VCaP (cell line): ENCODE data around the gene RNF13.

Experiments
- H3K27ac ChIP-seq: fragments of 450-650 bp; 2 replicates; pipeline ENCODE4 v1.5.1; 2017
- TF ChIP-seq, protein P1 (sequence below): fragments of 450-650 bp; conservative IDR thresholded peaks from 2 replicates; pipeline ENCODE4 v1.5.1; 2017; ENCODE audit warnings: mild to moderate bottlenecking, moderate library complexity

RNF13 gene

DNA sequence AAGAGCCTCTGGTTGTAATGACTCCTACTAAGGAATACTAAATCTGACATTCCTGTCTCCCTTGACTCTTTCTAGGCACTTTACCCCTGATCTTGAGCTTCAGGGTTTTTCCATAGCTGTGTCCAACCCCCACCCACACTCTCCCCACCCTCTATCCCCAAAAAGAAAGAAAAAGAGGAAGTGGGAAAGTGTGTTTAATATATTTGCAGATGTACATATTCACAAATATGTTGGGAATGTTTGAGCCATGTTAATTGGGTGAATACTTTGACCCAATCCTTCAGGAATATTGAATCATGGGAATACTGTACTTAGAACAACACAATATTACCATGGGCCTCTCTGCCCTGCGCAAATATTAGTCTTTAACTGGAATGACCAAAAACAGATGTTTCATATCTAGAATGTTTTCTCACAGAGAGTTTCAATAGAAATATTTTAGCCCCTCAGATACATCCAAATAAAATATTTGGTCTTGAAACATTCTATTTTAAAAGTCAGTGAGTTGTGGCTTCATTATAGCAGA, 177.5 kb downstream of the RNF13 start:
- TF ChIP-seq, protein P1, sequence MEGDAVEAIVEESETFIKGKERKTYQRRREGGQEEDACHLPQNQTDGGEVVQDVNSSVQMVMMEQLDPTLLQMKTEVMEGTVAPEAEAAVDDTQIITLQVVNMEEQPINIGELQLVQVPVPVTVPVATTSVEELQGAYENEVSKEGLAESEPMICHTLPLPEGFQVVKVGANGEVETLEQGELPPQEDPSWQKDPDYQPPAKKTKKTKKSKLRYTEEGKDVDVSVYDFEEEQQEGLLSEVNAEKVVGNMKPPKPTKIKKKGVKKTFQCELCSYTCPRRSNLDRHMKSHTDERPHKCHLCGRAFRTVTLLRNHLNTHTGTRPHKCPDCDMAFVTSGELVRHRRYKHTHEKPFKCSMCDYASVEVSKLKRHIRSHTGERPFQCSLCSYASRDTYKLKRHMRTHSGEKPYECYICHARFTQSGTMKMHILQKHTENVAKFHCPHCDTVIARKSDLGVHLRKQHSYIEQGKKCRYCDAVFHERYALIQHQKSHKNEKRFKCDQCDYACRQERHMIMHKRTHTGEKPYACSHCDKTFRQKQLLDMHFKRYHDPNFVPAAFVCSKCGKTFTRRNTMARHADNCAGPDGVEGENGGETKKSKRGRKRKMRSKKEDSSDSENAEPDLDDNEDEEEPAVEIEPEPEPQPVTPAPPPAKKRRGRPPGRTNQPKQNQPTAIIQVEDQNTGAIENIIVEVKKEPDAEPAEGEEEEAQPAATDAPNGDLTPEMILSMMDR = no peak

DNA sequence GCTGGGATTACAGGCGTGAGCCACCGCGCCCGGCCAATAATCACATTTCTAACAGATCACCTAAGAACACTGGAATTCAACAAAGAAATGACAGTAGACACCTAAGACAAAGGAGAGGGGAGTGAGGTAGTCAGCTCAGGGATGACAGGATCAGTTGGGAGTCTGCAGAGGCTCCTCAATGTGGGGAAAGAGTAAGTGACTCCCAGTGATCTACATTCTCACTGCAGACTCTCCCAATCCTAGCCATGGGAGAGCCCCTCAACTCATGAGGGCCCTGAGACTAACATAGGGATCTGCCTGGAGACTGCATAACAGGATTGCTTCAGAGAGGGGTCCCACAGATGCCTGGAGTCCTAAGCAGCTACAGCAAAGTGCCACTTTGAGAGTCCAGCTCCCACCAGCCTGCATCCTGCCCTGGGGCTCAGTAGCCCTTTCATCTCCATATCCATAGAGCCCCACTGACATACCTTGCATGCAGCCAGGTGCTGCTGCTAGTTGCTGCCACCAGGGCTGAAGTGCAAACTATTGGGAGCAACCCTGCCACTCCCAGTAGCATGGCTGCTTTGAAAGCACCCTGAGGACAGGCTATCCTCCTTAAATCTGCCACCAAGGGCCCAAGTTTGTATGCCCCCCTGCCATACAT, 179.5 kb downstream of the RNF13 start:
- TF ChIP-seq, protein P1 = no peak
- no peak overlapping the region for H3K27ac ChIP-seq

More for the DNA sequence above, 177.5 kb downstream of the RNF13 start:
- no peak overlapping the region for H3K27ac ChIP-seq

DNA sequence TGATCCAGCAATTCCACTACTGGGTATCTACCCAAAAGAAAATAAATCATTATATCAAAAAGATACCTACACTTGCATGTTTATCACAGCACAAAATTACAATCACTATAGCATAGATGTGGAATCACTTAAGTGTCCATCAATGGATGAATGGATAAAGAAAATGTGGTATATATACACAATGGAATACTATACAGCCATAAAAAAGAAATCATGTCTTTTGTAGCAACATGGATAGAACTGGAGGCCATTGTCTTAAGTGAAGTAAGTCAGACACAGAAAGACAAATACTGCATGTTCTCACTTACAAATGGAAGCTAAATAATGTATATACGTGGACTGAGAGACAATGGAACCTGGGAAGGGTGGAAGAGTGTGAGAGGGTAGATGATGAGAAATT, 185.9 kb downstream of the RNF13 start:
- H3K27ac ChIP-seq = no peak overlapping the region
- TF ChIP-seq, protein P1 = no peak

GRCh38 chr3:149999421-149999820, 186.4 kb downstream of the RNF13 start:
- TF ChIP-seq, protein P1 = no peak
- no peak overlapping the region for H3K27ac ChIP-seq

DNA sequence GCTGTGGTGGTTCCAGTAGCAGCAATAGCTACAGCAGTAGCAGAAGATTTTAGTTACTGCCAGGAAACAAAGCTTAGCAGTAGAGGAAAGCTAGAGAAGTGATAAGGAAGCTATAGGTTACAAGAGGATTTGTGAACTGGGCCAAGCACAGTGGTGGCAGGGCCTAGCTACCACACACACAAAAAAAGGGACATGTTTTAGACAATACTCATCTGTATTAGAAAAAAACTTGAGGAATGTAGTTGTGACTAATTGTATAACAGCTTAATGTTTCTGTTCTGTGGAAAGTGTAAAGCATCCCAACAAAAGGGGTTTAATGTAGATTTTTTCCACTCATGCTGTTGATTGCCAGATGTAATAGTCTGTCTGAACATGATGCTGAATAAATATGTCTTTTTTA, 187.6 kb downstream of the RNF13 start:
- TF ChIP-seq, protein P1 = no peak
- no peak overlapping the region for H3K27ac ChIP-seq

DNA sequence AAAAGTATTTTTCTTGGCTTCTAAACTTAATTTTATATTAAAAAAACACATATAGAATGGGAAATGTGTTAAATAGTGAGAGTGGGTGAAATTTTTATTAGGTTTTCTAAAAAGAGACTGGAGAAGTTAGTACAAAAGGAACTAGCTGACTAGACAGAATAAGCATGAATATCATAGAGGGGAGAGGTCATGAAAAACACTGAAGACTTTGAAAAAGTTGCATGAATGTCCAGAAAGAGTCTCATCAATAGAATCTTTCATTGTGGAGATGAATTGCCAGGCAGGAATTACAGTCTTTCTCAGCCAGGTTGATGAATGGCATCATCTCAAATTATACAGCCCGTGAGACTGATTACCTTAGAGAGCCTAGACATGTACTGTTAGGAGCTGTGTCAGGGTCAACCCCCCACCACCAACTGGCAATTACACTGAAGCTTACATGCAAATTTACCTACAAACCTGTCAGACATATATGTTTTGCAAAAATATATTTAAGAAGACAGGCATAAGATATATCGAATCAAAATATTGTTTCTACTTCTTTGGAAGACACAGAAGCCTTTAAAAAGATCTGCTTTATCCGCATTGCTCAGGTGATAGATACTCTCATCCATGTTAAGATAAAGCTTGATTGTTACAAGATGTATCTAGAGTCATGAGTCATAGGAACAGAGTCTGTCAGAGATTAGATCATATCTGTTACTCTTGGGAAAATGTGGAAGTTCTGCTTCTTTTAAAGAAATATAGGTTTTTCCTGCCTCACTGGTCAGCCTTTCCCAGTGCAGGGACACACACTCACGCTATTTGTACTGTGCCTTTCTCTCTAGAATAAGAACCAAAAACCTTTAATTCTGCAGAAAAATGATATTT, 192.5 kb downstream of the RNF13 start:
- TF ChIP-seq, protein P1 = no peak
- H3K27ac ChIP-seq = no peak overlapping the region

DNA sequence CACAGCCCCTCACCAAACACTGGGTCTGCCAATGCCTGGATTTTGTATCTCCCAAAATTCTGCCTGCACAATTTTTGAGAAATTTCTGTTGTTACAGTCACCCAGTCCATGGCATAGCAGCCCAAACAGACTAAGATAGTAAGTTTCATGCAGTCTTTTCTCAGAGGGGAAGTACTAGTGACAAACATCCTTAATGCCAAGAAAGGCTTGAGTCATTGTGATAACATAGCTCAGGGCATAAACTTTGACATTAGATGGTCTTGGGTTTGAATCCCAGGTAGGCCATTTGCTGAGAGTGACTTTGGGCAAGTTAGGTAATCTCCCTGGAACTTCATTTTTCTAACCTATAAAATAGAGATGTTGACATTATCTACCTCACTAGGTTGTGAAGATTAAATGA, 193.8 kb downstream of the RNF13 start:
- TF ChIP-seq, protein P1 = no peak
- H3K27ac ChIP-seq = no peak overlapping the region
